Measurements from ENCODE around the gene TWIST2.

TWIST2 gene

GRCh38 chr2:238943338-238944067 lies 95.6 kb downstream of the TWIST2 start:
- DNase-seq, result no peak

- peak; percentile 90 for DNase-seq
Observed at GRCh38 chr2:238945433-238946150, 97.7 kb downstream of the TWIST2 start.

GRCh38 chr2:238946318-238947242 lies 98.7 kb downstream of the TWIST2 start:
- DNase-seq, result no peak

DNA sequence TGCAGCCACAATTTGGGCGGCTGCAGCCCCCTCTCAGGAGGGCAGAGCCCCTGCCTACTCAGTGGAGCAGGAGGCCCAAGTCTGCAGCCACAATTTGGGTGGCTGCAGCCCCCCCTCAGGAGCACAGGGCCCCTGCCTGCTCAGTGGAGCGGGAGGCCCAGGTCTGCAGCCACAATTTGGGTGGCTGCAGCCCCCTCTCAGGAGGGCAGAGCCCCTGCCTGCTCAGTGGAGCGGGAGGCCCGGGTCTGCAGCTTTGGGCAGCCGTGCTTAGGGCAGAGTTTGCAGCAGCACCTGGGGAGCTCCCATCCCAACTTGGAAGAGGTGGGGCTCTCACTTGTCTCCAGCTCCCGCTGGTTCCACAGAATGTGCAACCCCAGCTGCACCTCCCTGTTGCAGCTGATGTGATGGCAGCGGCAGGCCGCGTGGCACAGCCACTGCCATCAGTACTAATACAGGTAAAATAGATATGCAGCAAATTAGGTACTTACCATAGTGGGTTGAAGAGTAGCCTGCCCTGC lies 99.4 kb downstream of the TWIST2 start:
- no peak for DNase-seq

- peak; percentile 78 for DNase-seq
Observed at GRCh38 chr2:238947920-238948710, 100.2 kb downstream of the TWIST2 start.

GRCh38 chr2:238948765-238949641 lies 101.1 kb downstream of the TWIST2 start:
- no peak for DNase-seq

GRCh38 chr2:238949710-238950345 lies 101.9 kb downstream of the TWIST2 start:
- no peak for DNase-seq

DNA sequence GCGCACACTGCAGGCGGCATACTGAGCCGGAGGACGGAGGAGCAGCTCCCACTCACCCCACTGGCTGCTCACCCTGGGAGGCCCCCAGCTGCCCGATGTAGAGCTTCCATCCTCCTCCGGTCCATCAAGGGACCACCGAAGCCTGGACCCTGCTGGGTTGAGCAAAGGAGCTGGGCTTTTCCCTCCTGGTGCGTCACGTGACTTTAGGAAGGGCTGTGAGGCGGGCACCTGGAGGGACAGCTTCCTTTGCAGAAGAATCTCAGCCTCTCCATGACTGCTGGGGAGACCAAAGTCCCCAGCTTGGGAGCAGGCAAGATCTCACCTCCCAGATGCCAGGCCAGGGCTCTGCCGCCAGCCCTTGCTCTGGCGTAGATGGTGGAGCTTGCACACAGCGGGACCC lies 102.7 kb downstream of the TWIST2 start:
- peak; percentile 44 for DNase-seq

DNA sequence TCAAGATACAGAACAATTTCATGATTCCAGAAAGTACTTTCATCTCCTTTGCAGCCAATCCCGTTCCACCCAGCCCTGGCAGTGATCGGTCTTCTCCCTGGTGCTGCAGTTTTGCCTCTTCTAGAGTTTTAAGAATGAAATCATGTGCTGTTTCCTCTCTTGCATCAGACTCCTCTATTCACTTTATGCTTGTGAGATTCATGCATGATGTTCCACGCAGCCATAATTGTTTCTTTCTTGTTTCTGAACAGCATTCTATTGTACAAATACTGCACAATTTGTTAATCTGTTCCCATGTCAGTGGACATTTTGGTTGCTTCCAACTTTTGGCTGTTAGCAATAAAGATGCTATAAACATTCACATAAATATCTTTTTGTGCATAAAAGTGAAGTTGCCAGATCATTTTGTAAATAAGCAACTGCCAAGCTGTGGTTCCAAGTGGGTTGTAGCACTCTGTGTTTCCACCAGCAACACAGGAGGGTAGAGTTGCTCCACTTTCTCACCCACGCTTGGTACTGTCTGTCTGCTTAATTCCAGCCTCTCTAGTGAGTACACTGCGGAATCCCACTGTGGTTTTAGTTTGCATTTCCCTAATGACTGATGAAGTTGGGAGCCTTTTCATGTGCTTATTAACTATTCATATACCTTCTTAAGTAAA lies 104.5 kb downstream of the TWIST2 start:
- DNase-seq, result no peak

DNA sequence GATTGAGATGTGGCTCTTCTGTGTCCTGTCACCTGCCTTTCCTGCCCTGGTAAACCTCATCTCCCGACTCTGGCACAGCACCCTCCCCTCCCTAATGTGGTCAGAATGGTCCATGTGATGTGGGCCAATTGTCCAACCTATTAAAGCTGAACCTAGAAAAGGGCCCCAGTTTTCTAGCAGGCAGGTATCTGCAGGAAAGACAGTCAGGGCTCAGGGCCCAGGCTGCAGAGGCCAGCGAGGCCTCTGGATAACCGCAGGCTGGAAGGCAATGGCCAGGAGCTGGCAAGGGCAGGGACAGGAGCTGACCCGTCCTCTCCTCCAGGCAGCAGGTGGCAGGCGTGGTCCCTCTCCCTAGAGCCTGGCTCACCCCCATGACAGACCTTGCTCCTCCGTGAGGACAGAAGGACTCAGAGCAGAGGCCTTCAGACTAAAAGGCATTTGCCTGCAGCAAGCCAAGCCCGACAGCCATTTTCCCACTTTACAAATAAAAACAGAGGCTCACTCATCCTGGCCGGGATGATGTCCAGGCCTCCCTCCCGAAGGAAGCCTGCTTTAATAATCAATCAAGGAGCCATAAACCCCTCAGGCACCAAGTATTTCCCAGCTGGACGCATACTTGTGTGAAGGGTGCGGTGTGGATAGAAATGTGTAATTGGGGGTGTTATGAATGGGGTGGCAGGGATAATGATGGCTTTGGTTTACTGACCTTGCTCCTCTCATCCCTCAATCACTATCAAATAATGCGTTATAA lies 107.1 kb downstream of the TWIST2 start:
- DNase-seq, result peak; percentile 50

GRCh38 chr2:238955648-238956531 lies 108.0 kb downstream of the TWIST2 start:
- DNase-seq, result no peak

- DNase-seq, result no peak
Observed at GRCh38 chr2:238956676-238957075, 108.8 kb downstream of the TWIST2 start.

All from islet precursor cell (in vitro differentiated cells).